Measurements from ENCODE around the gene SLC32A1. TPM values are rescaled to one million over a fixed set of nuclear protein-coding genes. Genes with fewer than 3 reads are reported as not detected.

SLC32A1 gene
- total RNA-seq, 1 donor = 0.21 TPM

DNA sequence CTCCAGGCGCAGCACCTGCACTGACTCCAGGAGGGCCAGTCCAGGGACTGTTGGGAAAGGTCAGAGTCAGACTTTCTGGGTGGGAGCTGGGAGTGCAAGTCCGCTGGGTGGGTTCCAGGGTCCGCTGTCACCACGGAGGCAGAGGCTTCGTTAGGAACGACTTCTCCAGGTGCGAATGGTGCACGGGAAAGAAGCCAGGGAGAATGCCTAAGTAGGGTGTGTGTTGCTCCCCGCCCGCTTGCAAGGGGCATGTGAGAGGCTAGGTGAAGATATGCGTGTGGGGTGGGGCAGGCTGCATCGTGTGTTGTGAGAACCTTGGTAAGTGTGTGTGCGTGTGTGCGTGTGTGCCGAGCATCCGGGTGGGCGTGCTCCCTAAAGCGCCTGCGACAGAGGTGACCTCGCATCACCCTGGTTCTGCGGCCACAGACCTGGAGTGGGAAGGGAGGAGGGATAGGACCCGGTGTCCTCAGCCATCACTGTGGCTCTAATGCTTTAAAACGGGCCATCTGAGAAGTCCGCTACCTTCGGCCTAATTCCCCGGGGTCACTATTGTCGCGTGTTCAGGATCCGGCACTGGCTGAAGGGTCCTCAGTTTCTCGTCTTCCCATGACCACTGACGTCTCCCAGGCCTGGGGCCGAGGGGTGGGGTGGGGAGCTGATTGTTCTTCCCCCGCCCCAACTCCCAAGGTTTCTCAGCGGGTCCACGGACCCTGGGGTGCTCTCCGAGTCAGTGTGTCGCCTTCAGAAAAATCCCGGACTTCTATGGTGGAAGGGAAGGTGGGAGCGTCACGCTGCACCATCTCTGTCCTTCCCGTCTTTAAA lies 6.1 kb downstream of the SLC32A1 start:
- H3K27me3 ChIP-seq (ENCODE audit: insufficient read depth, low read length) = peaks cover 97% of the 10 kb centered on the region
- peaks cover 26% of the 10 kb centered on the region for H3K4me1 ChIP-seq (ENCODE audit: insufficient read depth, low read length)
- no peak overlapping the region for H3K4me3 ChIP-seq (ENCODE audit: low read length)
- no peaks in the 10 kb centered on the region for H3K9me3 ChIP-seq (ENCODE audit: low read depth, low read length)

DNA sequence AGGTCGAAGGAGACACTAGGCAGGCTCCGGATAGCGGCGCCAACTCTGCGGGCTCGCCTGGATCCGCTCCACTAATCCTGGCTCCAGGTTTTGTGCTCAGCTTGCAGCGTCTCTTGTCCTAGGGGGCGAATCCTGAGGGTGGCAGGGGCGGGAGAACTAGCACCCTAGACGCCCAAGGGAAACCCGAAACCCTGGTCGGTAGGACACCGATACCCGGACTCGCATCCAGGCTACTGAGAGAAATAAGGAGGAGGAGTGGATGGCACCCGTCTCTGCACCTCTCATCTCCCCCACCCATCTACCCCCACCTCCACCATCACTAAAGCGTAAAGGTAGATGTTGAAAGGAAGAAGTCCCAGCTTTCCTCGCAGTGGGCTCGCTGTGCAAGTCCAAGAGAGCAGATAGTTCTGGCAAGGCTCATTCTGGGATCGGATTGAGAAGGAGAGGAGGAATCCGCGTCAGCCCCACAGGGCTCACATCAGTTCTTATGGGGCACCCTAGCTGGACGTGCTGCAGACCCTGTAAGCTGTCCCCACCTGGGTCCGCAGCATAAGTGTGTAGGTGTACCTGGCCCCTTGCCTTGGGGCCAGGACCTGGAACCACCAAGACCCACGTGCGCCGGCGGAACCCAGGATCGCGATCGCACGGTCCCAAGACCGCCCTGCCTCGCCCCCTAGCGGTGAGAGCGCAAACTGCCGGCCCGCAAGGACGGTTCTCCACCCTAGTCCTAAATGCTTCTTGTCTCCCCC lies 6.9 kb downstream of the SLC32A1 start:
- Histone ChIP-seq H3K4me3 (ENCODE audit: low read length) (no peak overlapping the region), H3K4me1 (ENCODE audit: insufficient read depth, low read length) (peaks cover 20% of the 10 kb centered on the region), H3K27me3 (ENCODE audit: insufficient read depth, low read length) (peaks cover 97% of the 10 kb centered on the region), H3K9me3 (ENCODE audit: low read depth, low read length) (no peaks in the 10 kb centered on the region)

DNA sequence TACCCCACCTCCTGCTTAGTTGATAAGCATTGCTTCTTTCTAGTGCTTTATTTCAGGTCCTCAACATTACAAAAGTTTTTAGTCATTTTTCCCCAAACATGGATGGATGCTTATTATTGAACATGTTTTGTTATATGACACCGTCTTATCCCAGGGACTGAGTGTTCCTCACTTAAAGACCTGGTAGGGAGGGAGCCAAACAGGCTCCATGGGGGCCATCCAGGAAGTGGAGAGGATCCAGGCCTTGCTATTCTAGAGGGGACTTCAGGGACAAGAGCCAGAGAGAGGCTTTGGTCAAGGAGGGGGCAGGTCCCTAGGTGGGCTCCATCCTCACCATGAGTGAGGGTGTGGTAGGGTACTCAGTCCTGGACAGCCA lies 7.4 kb downstream of the SLC32A1 start:
- Histone ChIP-seq H3K9me3 (ENCODE audit: low read depth, low read length) (no peaks in the 10 kb centered on the region), H3K27me3 (ENCODE audit: insufficient read depth, low read length) (peaks cover 91% of the 10 kb centered on the region), H3K4me1 (ENCODE audit: insufficient read depth, low read length) (peaks cover 19% of the 10 kb centered on the region), H3K4me3 (ENCODE audit: low read length) (no peak overlapping the region)

DNA sequence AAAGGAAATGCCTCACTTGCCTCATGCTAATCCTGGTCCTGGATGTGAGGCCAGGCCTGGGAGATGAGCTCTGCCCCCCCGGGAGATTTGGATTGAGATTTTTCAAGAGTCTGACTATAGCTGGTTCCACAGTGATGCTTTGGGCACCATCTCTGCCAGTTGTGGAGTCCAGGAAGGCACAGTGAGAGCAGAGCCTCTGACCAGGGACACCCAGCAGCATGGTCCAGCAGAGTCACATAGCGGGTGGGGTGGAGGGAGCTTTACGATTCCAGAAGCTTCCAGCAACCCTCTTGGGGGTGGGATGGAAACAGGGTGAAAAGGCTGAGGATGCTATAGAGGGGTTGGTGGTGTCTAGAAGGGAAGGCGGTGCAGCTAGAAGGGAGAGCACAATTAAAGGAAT lies 8.7 kb downstream of the SLC32A1 start:
- Histone ChIP-seq H3K4me3 (ENCODE audit: low read length) (no peak overlapping the region), H3K9me3 (ENCODE audit: low read depth, low read length) (no peaks in the 10 kb centered on the region), H3K4me1 (ENCODE audit: insufficient read depth, low read length) (peaks cover 19% of the 10 kb centered on the region), H3K27me3 (ENCODE audit: insufficient read depth, low read length) (peaks cover 81% of the 10 kb centered on the region)

DNA sequence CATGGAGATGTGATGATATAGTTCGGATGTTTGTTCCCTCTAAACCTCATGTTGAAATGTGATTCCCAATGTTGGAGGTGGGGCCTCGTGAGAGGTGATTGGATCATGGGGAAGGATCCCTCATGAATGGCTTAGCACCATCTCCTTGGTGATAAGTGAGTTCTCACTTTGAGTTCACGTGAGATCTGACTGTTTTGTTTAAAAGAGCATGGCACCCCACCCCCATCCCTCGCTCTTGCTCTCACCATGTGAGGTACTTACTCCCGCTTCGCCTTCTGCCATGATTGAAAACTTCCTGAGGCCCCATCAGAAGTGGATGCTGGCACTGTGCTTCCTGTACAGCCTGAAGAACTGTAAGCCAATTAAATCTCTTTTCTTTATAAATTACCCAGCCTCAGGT lies 10.9 kb downstream of the SLC32A1 start:
- no peak overlapping the region for H3K4me3 ChIP-seq (ENCODE audit: low read length)
- H3K4me1 ChIP-seq (ENCODE audit: insufficient read depth, low read length) = peaks cover 13% of the 10 kb centered on the region
- no peaks in the 10 kb centered on the region for H3K9me3 ChIP-seq (ENCODE audit: low read depth, low read length)
- H3K27me3 ChIP-seq (ENCODE audit: insufficient read depth, low read length) = peaks cover 61% of the 10 kb centered on the region

DNA sequence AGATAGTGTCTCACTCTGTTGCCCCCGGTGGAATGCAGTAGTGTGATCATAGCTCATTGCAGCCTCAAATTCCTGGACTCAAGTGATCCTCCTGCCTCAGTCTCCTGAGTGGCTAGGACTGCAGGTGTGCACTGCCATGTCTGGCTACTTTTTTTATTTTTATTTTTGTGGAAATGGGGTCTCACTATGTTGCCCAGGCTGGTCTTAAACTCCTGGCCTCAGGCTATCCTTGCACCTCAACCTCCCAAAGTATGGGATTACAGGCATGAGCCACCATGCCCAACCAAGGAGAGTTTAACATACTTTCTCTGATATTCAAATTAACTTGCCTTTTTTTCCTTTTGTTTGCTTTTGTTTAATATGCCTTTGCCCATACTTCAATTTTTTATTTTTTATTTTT lies 13.6 kb downstream of the SLC32A1 start:
- H3K27me3 ChIP-seq (ENCODE audit: insufficient read depth, low read length) = peaks cover 56% of the 10 kb centered on the region
- H3K4me3 ChIP-seq (ENCODE audit: low read length) = no peak overlapping the region
- H3K9me3 ChIP-seq (ENCODE audit: low read depth, low read length) = no peaks in the 10 kb centered on the region
- H3K4me1 ChIP-seq (ENCODE audit: insufficient read depth, low read length) = no peaks in the 10 kb centered on the region

DNA sequence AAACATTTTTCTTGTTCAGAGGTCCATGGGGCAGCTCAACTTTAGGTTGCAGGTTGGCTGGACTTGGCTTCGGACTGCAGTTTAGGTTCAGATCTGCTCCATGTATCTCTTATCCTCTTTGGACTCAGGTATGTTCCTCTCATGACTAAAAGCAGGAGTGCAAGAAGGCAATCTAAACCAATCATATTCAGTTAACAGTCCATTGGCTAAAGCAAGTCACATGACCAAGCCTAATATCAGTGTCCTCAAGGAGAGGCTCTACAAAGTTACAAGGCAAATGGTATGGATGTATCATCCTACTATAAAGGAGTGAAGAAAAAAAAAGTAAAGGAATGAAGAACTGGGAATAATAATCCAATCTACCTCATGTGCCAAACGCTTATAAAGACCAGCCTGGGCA lies 21.5 kb downstream of the SLC32A1 start:
- no peaks in the 10 kb centered on the region for H3K9me3 ChIP-seq (ENCODE audit: low read depth, low read length)
- peaks cover 24% of the 10 kb centered on the region for H3K4me1 ChIP-seq (ENCODE audit: insufficient read depth, low read length)
- H3K4me3 ChIP-seq (ENCODE audit: low read length) = no peak overlapping the region
- peaks cover 16% of the 10 kb centered on the region for H3K27me3 ChIP-seq (ENCODE audit: insufficient read depth, low read length)

DNA sequence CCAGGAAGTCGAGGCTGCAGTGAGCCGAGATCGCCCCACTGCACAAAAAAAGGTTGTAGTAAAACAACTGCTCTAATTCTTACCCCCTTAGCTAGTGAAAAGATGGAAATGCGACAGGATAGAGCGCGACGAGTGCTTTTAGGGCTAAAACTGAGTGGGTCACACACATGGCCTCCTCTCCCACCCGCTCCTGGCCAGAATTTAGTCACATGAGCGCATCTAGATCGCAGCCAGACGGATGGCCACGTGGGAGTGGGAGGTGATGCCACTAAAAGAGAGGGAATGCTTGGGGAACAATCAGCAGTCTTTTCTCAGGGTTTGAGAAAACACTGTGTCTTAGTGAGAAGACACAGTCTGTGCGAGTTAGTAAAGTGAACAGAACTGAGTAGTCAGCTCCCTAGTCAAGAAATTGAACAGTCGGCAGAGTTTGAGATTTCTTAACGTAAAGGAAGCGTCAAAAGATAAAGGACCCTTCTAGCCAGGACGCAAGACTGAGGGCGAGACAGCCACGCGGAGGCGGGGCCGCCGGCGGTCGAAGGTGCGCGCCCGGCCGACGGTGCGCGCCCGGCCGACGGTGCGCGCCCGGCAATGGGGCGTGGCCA lies 23.3 kb downstream of the SLC32A1 start:
- peak overlapping the region; percentile 80 for H3K4me3 ChIP-seq (ENCODE audit: low read length)
- no peaks in the 10 kb centered on the region for H3K9me3 ChIP-seq (ENCODE audit: low read depth, low read length)
- peaks cover 1% of the 10 kb centered on the region for H3K27me3 ChIP-seq (ENCODE audit: insufficient read depth, low read length)
- peaks cover 24% of the 10 kb centered on the region for H3K4me1 ChIP-seq (ENCODE audit: insufficient read depth, low read length)

DNA sequence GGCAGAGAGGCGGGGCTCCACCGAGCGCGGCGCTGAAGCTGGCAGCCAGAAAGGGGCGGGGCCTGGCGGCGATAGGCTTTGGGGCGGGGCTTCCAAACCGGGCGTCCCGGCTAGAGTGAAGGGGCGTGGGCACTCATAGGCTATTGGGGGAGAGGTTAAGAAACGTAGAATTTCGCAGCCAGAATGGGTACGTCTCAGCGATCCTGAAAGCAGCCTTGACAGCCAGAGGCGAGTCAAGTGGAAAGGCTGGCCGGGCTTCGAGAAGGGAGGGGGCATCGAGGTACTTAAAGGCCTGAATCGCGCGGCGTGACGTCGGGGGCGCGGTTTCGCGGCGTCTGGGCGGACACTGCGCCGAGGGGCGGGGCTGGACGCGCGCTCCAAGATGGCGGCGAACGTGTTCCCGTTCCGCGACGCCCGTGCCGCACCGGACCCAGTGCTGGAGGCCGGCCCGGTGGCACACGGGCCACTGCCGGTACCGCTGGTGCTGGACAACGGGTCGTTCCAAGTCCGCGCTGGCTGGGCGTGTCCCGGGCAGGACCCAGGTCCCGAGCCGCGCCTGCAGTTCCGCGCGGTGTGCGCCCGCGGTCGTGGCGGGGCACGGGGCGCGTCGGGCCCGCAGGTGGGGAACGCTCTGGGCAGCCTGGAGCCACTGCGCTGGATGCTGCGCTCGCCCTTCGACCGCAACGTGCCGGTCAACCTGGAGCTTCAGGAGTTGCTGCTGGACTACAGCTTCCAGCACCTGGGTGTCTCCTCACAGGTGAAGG lies 24.0 kb downstream of the SLC32A1 start, which contains the start of gene ACTR5:
TSS of gene ACTR5 (plus strand) at position 364 of the 764 bp plus-strand sequence. CDS start at position 383, 19 bp downstream.
- Histone ChIP-seq H3K9me3 (ENCODE audit: low read depth, low read length) (no peaks in the 10 kb centered on the region), H3K4me3 (ENCODE audit: low read length) (peak within 1 kb of the TSS; percentile 80)

DNA sequence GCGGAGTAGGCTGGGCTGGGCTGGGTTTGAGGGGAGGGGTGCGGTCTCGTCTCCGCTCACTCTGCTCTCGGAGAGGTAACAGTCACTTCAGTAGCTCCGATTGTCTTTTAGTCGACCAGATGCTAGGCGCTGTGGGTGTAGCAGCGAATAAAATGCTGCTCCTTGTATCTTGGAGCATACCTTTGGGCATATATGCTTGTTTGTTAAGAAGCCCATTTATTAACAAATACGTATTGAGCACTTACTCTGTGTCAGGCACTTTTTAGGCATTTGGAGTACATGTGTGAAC lies 24.5 kb downstream of the SLC32A1 start:
- no peaks in the 10 kb centered on the region for H3K27me3 ChIP-seq (ENCODE audit: insufficient read depth, low read length)
- peak overlapping the region; percentile 80 for H3K4me3 ChIP-seq (ENCODE audit: low read length)
- no peaks in the 10 kb centered on the region for H3K9me3 ChIP-seq (ENCODE audit: low read depth, low read length)
- peaks cover 24% of the 10 kb centered on the region for H3K4me1 ChIP-seq (ENCODE audit: insufficient read depth, low read length)

More for the DNA sequence above, 24.0 kb downstream of the SLC32A1 start, which contains the start of gene ACTR5:
- Histone ChIP-seq H3K4me1 (ENCODE audit: insufficient read depth, low read length) (peaks cover 24% of the 10 kb centered on the region), H3K27me3 (ENCODE audit: insufficient read depth, low read length) (no peaks in the 10 kb centered on the region)

DNA sequence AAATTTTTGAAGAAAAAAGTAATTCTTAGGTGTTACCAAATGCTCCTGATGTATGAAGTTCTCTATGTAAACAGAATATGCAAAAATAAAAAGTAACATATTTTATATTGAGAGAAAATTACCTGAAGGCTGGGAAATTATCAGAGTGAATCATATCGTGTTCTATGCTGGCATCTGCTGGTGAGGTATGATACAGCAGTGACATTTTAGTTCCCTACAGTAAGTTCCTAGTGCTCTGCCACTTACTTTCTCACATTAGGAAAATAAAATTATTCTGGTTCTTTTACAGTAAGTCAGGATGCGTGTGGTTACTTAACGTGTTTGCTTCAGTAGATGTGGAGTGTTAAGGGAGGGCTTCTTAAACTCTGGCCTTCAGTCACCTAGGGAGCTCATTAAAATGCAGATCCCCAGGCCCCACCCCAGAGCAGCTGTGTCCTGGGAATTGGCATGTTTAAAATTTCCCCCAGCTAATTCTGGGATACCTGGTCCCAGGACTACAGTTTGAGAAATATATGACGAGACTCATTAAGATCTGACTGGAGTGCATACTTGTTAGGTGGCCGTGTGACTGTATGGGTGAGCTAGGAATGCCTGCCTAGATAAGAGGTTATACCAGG lies 27.2 kb downstream of the SLC32A1 start:
- Histone ChIP-seq H3K9me3 (ENCODE audit: low read depth, low read length) (no peaks in the 10 kb centered on the region), H3K27me3 (ENCODE audit: insufficient read depth, low read length) (no peaks in the 10 kb centered on the region), H3K4me3 (ENCODE audit: low read length) (no peak overlapping the region), H3K4me1 (ENCODE audit: insufficient read depth, low read length) (peaks cover 24% of the 10 kb centered on the region)

DNA sequence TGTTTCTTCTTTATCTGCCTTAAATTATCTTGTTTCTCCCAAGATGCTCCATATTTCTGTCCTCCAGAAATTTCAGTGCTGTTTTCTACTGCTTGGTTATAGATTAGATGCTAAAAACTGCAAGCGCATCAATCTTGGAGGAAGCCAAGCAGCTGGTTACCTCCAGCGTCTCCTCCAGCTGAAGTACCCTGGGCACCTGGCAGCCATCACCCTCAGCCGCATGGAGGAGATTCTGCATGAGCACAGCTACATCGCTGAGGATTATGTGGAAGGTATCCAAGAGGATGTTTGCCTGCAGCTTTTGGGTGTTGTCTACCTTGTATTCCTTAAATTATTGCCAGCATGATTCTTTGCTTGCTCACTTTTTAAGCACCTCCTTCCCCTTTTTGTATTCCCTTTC lies 27.7 kb downstream of the SLC32A1 start:
- Histone ChIP-seq H3K4me3 (ENCODE audit: low read length) (no peak overlapping the region), H3K27me3 (ENCODE audit: insufficient read depth, low read length) (no peaks in the 10 kb centered on the region), H3K9me3 (ENCODE audit: low read depth, low read length) (no peaks in the 10 kb centered on the region), H3K4me1 (ENCODE audit: insufficient read depth, low read length) (peaks cover 24% of the 10 kb centered on the region)

DNA sequence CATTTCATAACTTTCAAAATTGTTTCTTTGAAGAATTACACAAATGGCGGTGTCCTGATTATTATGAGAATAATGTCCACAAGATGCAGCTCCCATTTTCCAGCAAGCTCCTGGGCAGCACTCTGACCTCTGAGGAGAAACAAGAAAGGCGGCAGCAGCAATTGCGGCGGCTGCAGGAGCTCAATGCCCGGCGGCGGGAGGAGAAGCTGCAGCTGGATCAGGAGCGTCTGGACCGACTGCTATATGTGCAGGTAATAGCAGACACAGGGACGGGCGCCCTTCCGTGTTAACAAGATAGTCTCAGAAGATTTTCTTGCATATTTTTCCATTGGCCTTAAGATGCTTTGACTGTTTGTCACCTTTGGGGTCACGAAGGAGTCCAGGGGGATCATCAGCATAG lies 30.6 kb downstream of the SLC32A1 start:
- peaks cover 3% of the 10 kb centered on the region for H3K4me1 ChIP-seq (ENCODE audit: insufficient read depth, low read length)
- H3K9me3 ChIP-seq (ENCODE audit: low read depth, low read length) = no peaks in the 10 kb centered on the region
- H3K27me3 ChIP-seq (ENCODE audit: insufficient read depth, low read length) = no peaks in the 10 kb centered on the region
- H3K4me3 ChIP-seq (ENCODE audit: low read length) = no peak overlapping the region

DNA sequence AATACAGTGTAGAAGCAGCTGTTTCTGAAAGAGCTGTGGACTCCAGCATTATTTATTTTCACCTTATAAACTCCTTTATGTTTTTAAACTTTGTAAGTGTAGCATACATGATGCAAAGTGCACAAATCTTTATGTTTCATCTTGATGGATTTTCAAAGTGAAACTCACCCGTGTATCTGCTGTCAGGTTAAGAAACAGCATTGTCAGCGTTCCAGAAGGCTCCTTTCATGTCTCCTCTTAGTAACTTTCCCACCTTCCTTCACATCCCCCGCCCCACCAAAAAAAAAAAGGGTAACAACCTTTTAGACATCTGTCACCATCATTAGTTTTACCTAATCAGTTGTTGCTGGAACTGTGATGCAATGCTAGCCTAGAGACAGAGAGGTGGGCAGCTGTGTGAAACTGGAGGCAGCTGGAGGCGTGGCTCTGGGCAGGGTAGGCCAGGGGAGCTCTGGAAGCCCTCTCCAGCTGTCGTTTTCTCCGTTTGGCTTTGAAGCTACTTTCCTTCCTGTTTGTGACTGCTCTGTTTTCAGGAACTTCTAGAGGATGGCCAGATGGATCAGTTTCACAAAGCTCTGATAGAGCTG lies 31.1 kb downstream of the SLC32A1 start:
- Histone ChIP-seq H3K9me3 (ENCODE audit: low read depth, low read length) (no peaks in the 10 kb centered on the region), H3K27me3 (ENCODE audit: insufficient read depth, low read length) (no peaks in the 10 kb centered on the region), H3K4me1 (ENCODE audit: insufficient read depth, low read length) (no peaks in the 10 kb centered on the region), H3K4me3 (ENCODE audit: low read length) (no peak overlapping the region)
